Omental fat pad (tissue), 4 donors: ENCODE data around the gene BLNK. TPM values are rescaled to one million over a fixed set of nuclear protein-coding genes. Genes with fewer than 3 reads are reported as not detected.
A peak's percentile ranks its signal among the peaks of the same experiment; 100 is the strongest.

Source experiments
- ATAC-seq: fragments of 150-250 bp; one replicate; pipeline ENCODE4 v1.9.1; 2016; ENCODE audit warnings: mild to moderate bottlenecking, moderate library complexity; ENCODE audit not compliant: low FRiP score
- DNase-seq: peaks from one replicate; pipeline ENCODE4 v3.0.0-alpha.2; 2019; ENCODE audit warnings: low spot score
- total RNA-seq, 4 donors: library from RNA; depleted of rRNA; stranded (reverse); fragments of >200 nt; gene quantifications; one replicate each; pipeline ENCODE4 v1.1.0, GENCODE V29; 2016
- TF ChIP-seq, protein P1 (sequence below), 3 donors: fragments of 450-650 bp; IDR thresholded peaks; one replicate each; pipeline ENCODE4 v1.5.1; 2016 to 2017; ENCODE audit warnings: antibody characterized with exemption in 3 of 3, mild to moderate bottlenecking in 3 of 3, moderate library complexity in 2 of 3

The BLNK gene
- total RNA-seq, 4 donors from 2014 or later, result 0.48 to 5.3 (median 3.2) TPM

DNA sequence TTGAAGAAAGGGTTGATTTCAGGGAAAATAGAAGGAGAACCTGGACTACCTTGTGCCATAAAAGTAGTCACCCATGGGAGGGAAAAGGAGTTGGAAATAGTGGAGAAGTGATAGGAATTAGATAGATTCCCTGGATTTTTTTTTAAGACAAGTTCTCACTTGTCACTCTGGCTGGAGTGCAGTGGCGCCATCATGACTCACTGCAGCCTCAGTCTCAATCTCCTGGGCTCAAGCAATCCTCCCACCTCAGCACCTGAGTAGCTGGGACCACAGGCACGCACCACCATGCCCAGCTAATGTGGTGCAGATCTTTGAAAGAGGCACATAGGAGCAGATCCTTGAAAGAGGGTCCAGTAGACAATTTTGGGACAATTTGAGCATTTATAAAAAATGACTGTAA is 9.5 kb upstream of the BLNK start:
- no peak for DNase-seq
- TF ChIP-seq, protein P1, sequence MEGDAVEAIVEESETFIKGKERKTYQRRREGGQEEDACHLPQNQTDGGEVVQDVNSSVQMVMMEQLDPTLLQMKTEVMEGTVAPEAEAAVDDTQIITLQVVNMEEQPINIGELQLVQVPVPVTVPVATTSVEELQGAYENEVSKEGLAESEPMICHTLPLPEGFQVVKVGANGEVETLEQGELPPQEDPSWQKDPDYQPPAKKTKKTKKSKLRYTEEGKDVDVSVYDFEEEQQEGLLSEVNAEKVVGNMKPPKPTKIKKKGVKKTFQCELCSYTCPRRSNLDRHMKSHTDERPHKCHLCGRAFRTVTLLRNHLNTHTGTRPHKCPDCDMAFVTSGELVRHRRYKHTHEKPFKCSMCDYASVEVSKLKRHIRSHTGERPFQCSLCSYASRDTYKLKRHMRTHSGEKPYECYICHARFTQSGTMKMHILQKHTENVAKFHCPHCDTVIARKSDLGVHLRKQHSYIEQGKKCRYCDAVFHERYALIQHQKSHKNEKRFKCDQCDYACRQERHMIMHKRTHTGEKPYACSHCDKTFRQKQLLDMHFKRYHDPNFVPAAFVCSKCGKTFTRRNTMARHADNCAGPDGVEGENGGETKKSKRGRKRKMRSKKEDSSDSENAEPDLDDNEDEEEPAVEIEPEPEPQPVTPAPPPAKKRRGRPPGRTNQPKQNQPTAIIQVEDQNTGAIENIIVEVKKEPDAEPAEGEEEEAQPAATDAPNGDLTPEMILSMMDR (IDR thresholded peaks at IDR 0.05), result no peak
- ATAC-seq, result no peak

DNA sequence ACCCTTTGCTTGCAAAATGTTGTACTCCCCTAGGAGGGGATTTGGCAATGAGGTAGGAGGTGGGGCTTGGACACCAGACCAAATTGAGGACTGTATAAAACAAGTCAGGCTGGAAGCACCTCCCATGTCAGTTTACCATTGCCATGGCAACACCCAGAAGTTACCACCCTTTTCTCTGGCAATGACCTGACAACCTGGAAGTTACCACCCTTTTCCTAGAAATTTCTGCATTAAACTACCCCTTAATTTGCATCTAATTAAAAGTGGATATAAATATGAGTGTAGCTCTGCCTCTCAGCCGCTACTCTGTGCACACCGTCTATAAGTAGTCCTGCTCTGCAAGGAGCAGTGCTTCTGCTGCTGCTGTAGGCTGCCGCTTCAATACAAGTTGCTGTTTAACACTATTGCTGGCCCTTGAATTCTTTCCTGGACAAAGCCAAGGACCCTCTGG is 7.8 kb upstream of the BLNK start:
- peak; percentile 62 for ATAC-seq
- no peak for DNase-seq
- TF ChIP-seq, protein P1 (IDR thresholded peaks at IDR 0.05), result no peak

DNA sequence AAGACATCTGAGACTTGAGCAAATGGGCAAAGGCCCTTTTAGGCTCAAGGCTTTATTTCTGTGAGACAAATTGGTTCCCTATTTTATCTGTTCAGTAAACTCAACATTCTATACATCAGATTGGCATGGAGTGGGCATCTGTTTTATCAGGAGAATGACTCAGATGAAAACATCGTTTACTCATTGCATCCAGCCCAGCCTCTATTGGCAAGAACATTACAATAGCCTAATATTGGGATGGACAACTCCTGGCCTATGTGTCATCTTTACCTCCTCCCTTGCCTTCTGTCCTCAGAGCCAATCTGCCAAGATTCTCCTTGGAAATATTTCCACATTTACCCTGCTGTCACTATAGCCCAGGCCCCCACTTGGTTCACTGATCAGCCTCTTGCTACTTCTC is 5.5 kb upstream of the BLNK start:
- TF ChIP-seq, protein P1 (IDR thresholded peaks at IDR 0.05), result no peak
- no peak for DNase-seq

DNA sequence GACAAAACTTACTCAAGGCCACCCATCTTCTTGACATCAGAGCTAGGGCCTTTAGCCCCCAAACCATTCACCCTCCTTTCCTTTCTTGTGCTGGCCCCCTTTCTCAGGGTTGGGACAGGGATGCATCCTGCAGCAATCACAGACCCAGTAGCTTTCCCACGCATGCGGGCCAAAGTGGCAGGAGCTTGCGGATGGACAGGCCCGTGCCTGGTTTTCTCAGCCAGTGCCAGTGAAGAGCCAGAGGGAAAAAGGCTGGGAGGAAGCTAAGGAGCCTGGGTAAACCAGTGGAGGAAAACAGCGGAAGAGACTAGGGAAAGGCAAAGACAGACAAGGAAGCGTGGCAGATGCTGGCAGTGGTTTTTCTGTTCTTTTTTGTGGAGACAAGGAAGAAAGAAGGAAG is 5.1 kb upstream of the BLNK start:
- TF ChIP-seq, protein P1 (IDR thresholded peaks at IDR 0.05), result no peak
- DNase-seq, result no peak
- ATAC-seq, result no peak

More for the DNA sequence above, 5.5 kb upstream of the BLNK start:
- ATAC-seq, result no peak

DNA sequence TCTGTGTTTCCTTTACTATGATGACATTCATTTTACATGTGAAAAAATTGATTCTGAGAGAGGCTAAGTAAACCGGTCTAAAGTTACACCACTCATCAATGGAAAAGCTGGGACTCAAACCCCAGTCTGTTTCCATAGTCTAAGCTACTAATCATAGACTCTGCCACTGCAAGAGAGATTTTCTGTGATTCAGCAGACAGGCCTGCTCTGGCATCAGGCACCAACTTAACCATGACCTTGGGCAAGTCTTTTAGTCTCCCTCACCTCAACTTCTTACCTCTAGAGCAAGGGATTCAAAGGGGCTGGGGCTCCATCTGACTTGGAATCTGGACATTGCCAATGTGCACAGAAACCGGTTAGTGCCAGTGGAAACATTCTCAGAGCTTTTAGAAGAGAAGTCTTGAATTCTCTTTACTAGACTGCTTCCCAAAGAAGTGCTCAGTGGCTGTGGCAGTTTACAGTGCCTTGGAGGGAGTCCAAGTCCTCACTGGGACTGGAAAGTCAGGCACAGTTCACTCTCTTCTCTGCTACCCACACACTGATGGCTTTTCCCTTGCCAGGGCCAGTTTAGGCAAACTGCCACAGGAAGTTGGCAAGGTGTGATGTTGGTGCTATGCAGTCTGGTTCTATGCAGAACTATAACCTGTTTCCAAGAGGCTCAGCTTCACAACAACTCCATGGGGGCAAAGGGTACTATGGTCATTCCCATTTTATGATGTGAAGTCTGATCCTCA is 4.5 kb upstream of the BLNK start:
- DNase-seq, result no peak
- TF ChIP-seq, protein P1 (IDR thresholded peaks at IDR 0.05), result no peak
- ATAC-seq, result no peak

DNA sequence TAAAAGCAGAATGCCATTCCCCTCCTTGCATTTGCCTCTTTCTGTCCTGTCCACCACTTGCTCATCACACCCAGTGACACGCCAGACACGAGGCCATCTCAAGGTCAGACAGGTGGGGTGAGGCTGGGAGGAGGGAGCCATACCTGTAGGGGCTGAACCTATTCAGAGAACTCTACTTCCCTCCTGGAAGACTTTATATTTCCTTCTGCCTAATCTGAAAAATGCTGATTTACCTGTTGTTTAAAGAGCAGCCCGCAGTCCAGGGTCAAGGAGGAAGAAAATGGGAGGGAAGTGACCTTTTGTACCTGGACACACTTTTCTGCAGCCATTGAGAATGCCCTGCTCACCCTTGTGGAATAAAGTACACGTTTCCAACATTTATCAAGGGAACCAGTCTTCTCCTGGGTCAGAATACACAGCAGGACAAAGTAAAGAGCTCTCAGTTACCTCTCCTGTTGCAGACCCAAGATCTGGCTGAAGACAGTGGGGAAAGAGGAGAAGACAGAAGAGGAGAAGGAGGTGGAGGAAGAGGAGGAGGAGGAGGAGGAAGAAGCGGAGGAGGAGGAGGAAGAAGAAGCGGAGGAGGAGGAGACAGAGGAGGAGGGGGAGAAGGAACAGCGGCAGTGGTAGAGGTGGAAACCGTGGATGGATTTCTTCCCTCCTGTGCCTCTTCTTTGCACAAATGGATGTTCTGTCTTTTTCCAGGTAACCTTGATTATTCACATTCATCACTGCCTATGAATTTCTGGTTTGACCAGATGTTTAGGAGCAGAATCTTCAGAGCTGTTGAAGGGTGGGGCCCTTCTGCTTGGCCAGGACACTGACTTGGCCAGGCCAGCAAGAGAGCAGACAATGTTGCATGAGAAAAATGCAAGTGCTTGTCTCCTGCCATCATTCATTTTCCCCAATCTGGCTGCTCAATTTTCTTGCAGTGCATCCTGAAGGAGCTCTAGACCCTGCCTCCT is 1.2 kb upstream of the BLNK start:
- DNase-seq (no peak), ATAC-seq (no peak)
- TF ChIP-seq, protein P1 (IDR thresholded peaks at IDR 0.05), result no peak
